HepG2 (cell line): ENCODE results near the gene KCTD18. TPM values are rescaled to one million over a fixed set of nuclear protein-coding genes. Genes with fewer than 3 reads are reported as not detected.

Experiments
- ATAC-seq: fragments of 200-7000 bp; cut with Tn5 transposase; 3 replicates; pipeline ENCODE4 v1.9.1; 2020; ENCODE audit warnings: mild to moderate bottlenecking, moderate library complexity
- BruUV-seq: library from RNA; stranded (reverse); fragments of 400-500 nt; replicated peaks from 2 replicates; lab custom pipeline; 2021; lab: Mats Ljungman, UMichigan
- CTCF ChIA-PET: fragments of 300-600 bp; formaldehyde crosslinking; extraction: SDS; loops from one replicate; lab custom pipeline; 2021; ENCODE audit warnings: low total read pairs, inconsistent platforms, low intra/inter-chr PET ratio; lab: Yijun Ruan, JAX
- POLR2A ChIA-PET: fragments of 350-600 bp; sonication (Branson Sonifier 250); formaldehyde crosslinking; loops from one replicate; lab custom pipeline; 2020; ENCODE audit warnings: antibody characterized with exemption, inconsistent platforms; lab: Yijun Ruan, JAX
- DNase-seq: peaks from one replicate; pipeline ENCODE4 v3.0.0-alpha.2; 2015; ENCODE audit warnings: low spot score
- FAIRE-seq: peaks from 3 replicates; lab custom pipeline; 2011; peaks lifted over from hg19 to GRCh38; lab: Jason Lieb, UNC
- H2AFZ ChIP-seq: one replicate; pipeline ENCODE4 v1.6.1; 2011; ENCODE audit warnings: low read length, inconsistent platforms
- H3K27ac ChIP-seq: fragments of 300-600 bp; 3 replicates; pipeline ENCODE4 v1.8.0; 2011; ENCODE audit warnings: mixed run types, mild to moderate bottlenecking, mixed read lengths, low read length, inconsistent platforms; ENCODE audit not compliant: insufficient read depth; ENCODE audit errors: extremely low read length
- H3K27me3 ChIP-seq, 2 experiments: fragments of 200-600 bp in 1 of 2; 2 replicates in 1 of 2; 3 replicates in 1 of 2; pipeline versions ENCODE4 v1.6.0 to v1.8.0; 2011; ENCODE audit warnings: low read length in 2 of 2, mild to moderate bottlenecking in 2 of 2, moderate library complexity in 2 of 2, inconsistent platforms in 1 of 2; ENCODE audit not compliant: insufficient read depth in 2 of 2, control insufficient read depth in 1 of 2
- H3K36me3 ChIP-seq, 2 experiments: fragments of 200-600 bp in 1 of 2; replicated peaks in 1 of 2; 2 replicates in 1 of 2; 3 replicates in 1 of 2; pipeline versions ENCODE4 v1.5.1 to v1.8.0; 2011; ENCODE audit warnings: low read length in 2 of 2, inconsistent platforms in 1 of 2; ENCODE audit not compliant: insufficient read depth in 2 of 2, control insufficient read depth in 1 of 2
- H3K4me1 ChIP-seq: 2 replicates; pipeline ENCODE4 v1.5.1; 2012; ENCODE audit warnings: low read length, inconsistent platforms; ENCODE audit not compliant: insufficient read depth
- H3K4me2 ChIP-seq: 2 replicates; pipeline ENCODE4 v1.6.0; 2011; ENCODE audit warnings: low read depth, low read length, inconsistent platforms
- H3K4me3 ChIP-seq, 3 experiments: fragments of 200-600 bp in 1 of 3; sonication (generic), shearing (Covaris generic) in 1 of 3; replicated peaks in 1 of 3; 2 replicates each; pipeline ENCODE4 v1.5.1; 2011 to 2016; ENCODE audit warnings: low read length in 3 of 3, inconsistent platforms in 2 of 3, low read depth in 2 of 3, mild to moderate bottlenecking in 2 of 3, control low read depth in 1 of 3, mixed read lengths in 1 of 3; ENCODE audit not compliant: insufficient read depth in 1 of 3
- H3K79me2 ChIP-seq: one replicate; pipeline ENCODE4 v1.6.1; 2011; ENCODE audit warnings: low read length, inconsistent platforms; ENCODE audit not compliant: insufficient read depth
- H3K9ac ChIP-seq: 2 replicates; pipeline ENCODE4 v1.6.0; 2011; ENCODE audit warnings: mild to moderate bottlenecking, low read depth, low read length, inconsistent platforms; ENCODE audit not compliant: insufficient read depth
- H3K9me3 ChIP-seq: 2 replicates; pipeline ENCODE4 v1.5.1; 2012; ENCODE audit warnings: mild to moderate bottlenecking, low read length
- H4K20me1 ChIP-seq: 2 replicates; pipeline ENCODE4 v1.6.0; 2011; ENCODE audit warnings: inconsistent platforms, mild to moderate bottlenecking, low read length, moderate library complexity; ENCODE audit not compliant: insufficient read depth
- AGO2 ChIP-seq: fragments of 200-400 bp; formaldehyde crosslinking; optimal IDR thresholded peaks from 2 replicates; pipeline ENCODE3; 2017; ENCODE audit warnings: mild to moderate bottlenecking, low read depth, low read length, moderate library complexity
- HNRNPK ChIP-seq: fragments of 200-400 bp; formaldehyde crosslinking; IDR thresholded peaks from 2 replicates; pipeline ENCODE4 v1.6.1; 2018; ENCODE audit warnings: low read length, low read depth, moderate library complexity, mild to moderate bottlenecking; ENCODE audit not compliant: poor library complexity, severe bottlenecking
- ISL2 ChIP-seq: sonication (generic); formaldehyde crosslinking; IDR thresholded peaks from 2 replicates; pipeline ENCODE4 v1.5.0; 2020; ENCODE audit warnings: missing genetic modification reagents
- RBM22 ChIP-seq: fragments of 200-400 bp; formaldehyde crosslinking; optimal IDR thresholded peaks from 2 replicates; pipeline ENCODE3; 2017; ENCODE audit warnings: mild to moderate bottlenecking, low read length, moderate library complexity
- ZFP36L1 ChIP-seq: sonication (generic); formaldehyde crosslinking; IDR thresholded peaks from 2 replicates; pipeline ENCODE4 v1.8.0; 2022; ENCODE audit warnings: mild to moderate bottlenecking, missing genetic modification reagents, moderate library complexity
- WGBS: methylation state at CpG from one replicate; pipeline ENCODE4 v1.1.6; 2017; ENCODE audit warnings: low lambda C conversion rate; 5-methylcytosine and 5-hydroxymethylcytosine counted together
- in situ Hi-C: cut with HindIII; loops from 2 replicates; pipeline ENCODE4 v1.10.0; 2017; ENCODE audit warnings: low pct_unique_long_range_greater_than_20kb; ENCODE audit not compliant: extremely low pct_ligation_motif_present
- intact Hi-C: fragments of 100-400 bp; cut with micrococcal nuclease; formaldehyde crosslinking; loops from one replicate; pipeline ENCODE4 v1.10.0; 2022; ENCODE audit not compliant: unreplicated experiment
- polyA plus RNA-seq, 8 experiments: library from polyadenylated mRNA; depleted of rRNA in 3 of 8; stranded (reverse) in 7 of 8; unstranded in 1 of 8; fragments of >200 nt; fragmentation: Illumina TruSeq in 4 of 8; extraction: Trizol in 4 of 8; gene quantifications; 2 replicates each; pipeline versions ENCODE4 v1.2.1 to v1.2.3, GENCODE V29; 2011 to 2016; ENCODE audit warnings: low read depth in 4 of 8, missing spikeins in 1 of 8, mixed read lengths in 1 of 8; ENCODE audit not compliant: insufficient read depth in 1 of 8
- total RNA-seq, 5 experiments: library from RNA; depleted of rRNA; stranded (reverse); fragments of >200 nt; fragmentation: Illumina TruSeq; extraction: Trizol; gene quantifications; 2 replicates each; pipeline ENCODE4 v1.2.3, GENCODE V29; 2016; ENCODE audit warnings: low read depth in 1 of 5

Gene KCTD18
- total and polyA plus RNA-seq, 2 of the 13 experiments (the other 11 are each of a cell fraction or from before 2014, with no cell fraction given), result 2.2 to 7.1 TPM

DNA sequence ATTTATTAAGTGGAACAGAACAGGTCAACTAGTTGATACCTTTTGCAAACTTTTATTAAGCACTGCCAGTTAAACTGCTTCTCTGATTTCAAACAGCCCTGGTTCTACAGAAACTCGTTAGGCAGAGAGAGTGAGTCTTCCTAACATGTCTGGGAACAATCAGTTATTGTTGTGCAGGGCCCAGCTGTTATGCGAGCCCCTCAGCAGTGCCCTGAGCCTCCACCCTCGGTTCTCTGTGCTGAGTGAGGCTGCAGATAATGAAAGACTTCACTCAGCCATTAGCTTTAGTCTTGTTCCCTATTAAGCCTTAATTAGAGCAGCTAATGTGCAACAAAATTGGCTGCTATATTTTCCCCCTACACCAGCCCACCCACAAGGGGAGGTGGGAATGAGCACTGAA lies 39.6 kb downstream of the KCTD18 start:
- Histone ChIP-seq H3K79me2 (no peaks in the 10 kb centered on the region), H2AFZ (no peak overlapping the region), H3K4me2 (no peak overlapping the region), H3K9me3 (no peaks in the 10 kb centered on the region), H3K36me3 (peaks cover 61 to 93% of the 10 kb centered on the region in 2 experiments), H4K20me1 (0 out of 2 replicates have a peak, but pooled peaks cover 3% of the 10 kb centered on the region), H3K27me3 (no peaks in the 10 kb centered on the region), H3K9ac (no peak overlapping the region), H3K4me1 (no peaks in the 10 kb centered on the region), H3K4me3 (no peak overlapping the region), H3K27ac (no peak overlapping the region)
- in situ Hi-C loops, result no loop called here
- peak; percentile 70 for TF ChIP-seq RBM22
- no peak for TF ChIP-seq HNRNPK
- BruUV-seq, result no TSS peak
- ATAC-seq, result no peak
- FAIRE-seq, result no peak
- intact Hi-C loops, result no loop called here
- POLR2A ChIA-PET, result no interaction called here
- 79% methylated on average over 3 of the region's 3 CpGs for WGBS
- CTCF ChIA-PET, result no interaction called here
- DNase-seq, result no peak

GRCh38 chr2:200469708-200470211 lies 40.1 kb downstream of the KCTD18 start:
- Histone ChIP-seq H3K4me1 (no peaks in the 10 kb centered on the region), H4K20me1 (0 out of 2 replicates have a peak, but pooled peaks cover 3% of the 10 kb centered on the region), H3K27me3 (no peaks in the 10 kb centered on the region), H3K79me2 (no peaks in the 10 kb centered on the region), H3K4me2 (no peak overlapping the region), H3K9me3 (no peaks in the 10 kb centered on the region), H3K27ac (no peak overlapping the region), H2AFZ (no peak overlapping the region), H3K36me3 (peaks cover 61 to 93% of the 10 kb centered on the region in 2 experiments), H3K9ac (no peak overlapping the region), H3K4me3 (no peak overlapping the region)
- WGBS, result 98% methylated on average over 13 of the region's 13 CpGs
- ChIA-PET POLR2A (no interaction called here), CTCF (no interaction called here)
- DNase-seq (no peak), FAIRE-seq (no peak), ATAC-seq (no peak)
- in situ Hi-C loops, result no loop called here
- peak; percentile 40 for TF ChIP-seq AGO2
- TF ChIP-seq ISL2, result no peak
- no peak for TF ChIP-seq ZFP36L1 (CRISPR knock-in tag)
- BruUV-seq, result no TSS peak
- intact Hi-C loops, result no loop called here
